GM12878 (cell line): Measurements from ENCODE around the gene SP2.

Experiments
- CBX5 ChIP-seq: sonication (generic); IDR thresholded peaks from 2 replicates; pipeline ENCODE4 v1.6.1; 2016; ENCODE audit warnings: low read depth, moderate library complexity, mild to moderate bottlenecking, inconsistent platforms
- CTCF ChIP-seq, 3 experiments: IDR thresholded peaks in 2 of 3; conservative IDR thresholded peaks in 1 of 3; 2 replicates each; pipeline ENCODE4 v1.5.1; 2011; ENCODE audit warnings: low read depth in 3 of 3, low read length in 3 of 3, mild to moderate bottlenecking in 3 of 3, control low read depth in 2 of 3, moderate library complexity in 2 of 3, inconsistent platforms in 1 of 3, mixed read lengths in 1 of 3; ENCODE audit not compliant: control insufficient read depth in 2 of 3, insufficient read depth in 1 of 3; ENCODE audit errors: extremely low read depth in 1 of 3
- EP300 ChIP-seq, 2 experiments: fragments of 150-350 bp in 1 of 2; IDR thresholded peaks; 2 replicates each; pipeline ENCODE4 v1.6.1; 2011 to 2012; ENCODE audit warnings: low read depth in 2 of 2, low read length in 2 of 2, borderline replicate concordance in 1 of 2, improper control_type of control experiment in 1 of 2, inconsistent platforms in 1 of 2; ENCODE audit not compliant: control insufficient read depth in 1 of 2
- FOXK2 ChIP-seq: fragments of 450-650 bp; IDR thresholded peaks from 2 replicates; pipeline ENCODE4 v1.6.1; 2017; ENCODE audit warnings: mild to moderate bottlenecking, moderate library complexity

- TF ChIP-seq FOXK2 (no peak), CBX5 (no peak), CTCF (IDR thresholded peaks at IDR 0.05 in 2 of 3, conservative IDR thresholded peaks at IDR 0.05 in 1 of 3; ENCODE audit: control insufficient read depth in 2 of 3, extremely low read depth in 1 of 3, insufficient read depth in 1 of 3, low read depth in 3 of 3, low read length in 3 of 3) (no peak), EP300 (IDR thresholded peaks at IDR 0.05; ENCODE audit: borderline replicate concordance in 1 of 2, control insufficient read depth in 1 of 2, low read depth in 2 of 2, low read length in 2 of 2) (no peak)
Observed at GRCh38 chr17:47931848-47932247, 35.8 kb downstream of the SP2 start.
